IMR-90 (cell line): Measurements from ENCODE around the gene UBR1. TPM values are rescaled to one million over a fixed set of nuclear protein-coding genes. Genes with fewer than 3 reads are reported as not detected.
"Not testable (repeated sequence)": the region's sequence is repeated elsewhere in the genome, so short reads cannot be mapped to it uniquely, and the experiment has no call there.

Source experiments
- ATAC-seq: fragments of 200-7000 bp; cut with Tn5 transposase; 2 replicates; pipeline ENCODE4 v1.9.1; 2020; ENCODE audit warnings: low read depth, mild to moderate bottlenecking, moderate library complexity
- BruUV-seq: library from RNA; stranded (reverse); fragments of 400-500 nt; replicated peaks from 2 replicates; lab custom pipeline; 2021; lab: Mats Ljungman, UMichigan
- CTCF ChIA-PET: fragments of 300-600 bp; formaldehyde crosslinking; extraction: SDS; loops from one replicate; lab custom pipeline; 2021; ENCODE audit warnings: antibody characterized with exemption; lab: Yijun Ruan, JAX
- POLR2A ChIA-PET: fragments of 300-600 bp; sonication (Branson Sonifier 250); formaldehyde crosslinking; loops from one replicate; lab custom pipeline; 2022; ENCODE audit warnings: antibody characterized with exemption; ENCODE audit not compliant: unreplicated experiment; lab: Charles Lee
- DNase-seq: peaks from one replicate; pipeline ENCODE4 v3.0.0; 2013
- H2AFZ ChIP-seq: replicated peaks from 2 replicates; pipeline ENCODE3; 2013; ENCODE audit warnings: low read length, mild to moderate bottlenecking; ENCODE audit not compliant: poor library complexity
- H2AK5ac ChIP-seq: 2 replicates; pipeline ENCODE4 v1.6.1; 2013; ENCODE audit warnings: low read depth, low read length, inconsistent platforms
- H2AK9ac ChIP-seq: replicated peaks from 2 replicates; pipeline ENCODE3; 2013; ENCODE audit warnings: mild to moderate bottlenecking, low read depth, low read length, moderate library complexity; ENCODE audit not compliant: poor library complexity
- H2BK120ac ChIP-seq: 2 replicates; pipeline ENCODE4 v1.6.1; 2013; ENCODE audit warnings: low read depth, low read length, inconsistent platforms
- H2BK15ac ChIP-seq: 3 replicates; pipeline ENCODE4 v1.6.1; 2013; ENCODE audit warnings: low read depth, low read length, inconsistent platforms
- H2BK20ac ChIP-seq: 2 replicates; pipeline ENCODE4 v1.6.1; 2013; ENCODE audit warnings: low read depth, mild to moderate bottlenecking, inconsistent platforms, low read length, moderate library complexity
- H2BK5ac ChIP-seq: 2 replicates; pipeline ENCODE4 v1.6.1; 2013; ENCODE audit warnings: mild to moderate bottlenecking, low read depth, low read length, inconsistent platforms; ENCODE audit not compliant: poor library complexity, severe bottlenecking
- H3K14ac ChIP-seq: replicated peaks from 2 replicates; pipeline ENCODE4 v1.6.1; 2013; ENCODE audit warnings: low read depth, low read length, inconsistent platforms
- H3K18ac ChIP-seq: 2 replicates; pipeline ENCODE4 v1.6.1; 2013; ENCODE audit warnings: low read depth, low read length, control low read depth
- H3K23ac ChIP-seq: 2 replicates; pipeline ENCODE4 v1.6.1; 2013; ENCODE audit warnings: low read depth, low read length, inconsistent platforms
- H3K27ac ChIP-seq: 2 replicates; pipeline ENCODE4 v1.5.1; 2013; ENCODE audit warnings: mild to moderate bottlenecking, control low read depth, low read length; ENCODE audit not compliant: insufficient read depth
- H3K27me3 ChIP-seq: 2 replicates; pipeline ENCODE4 v1.6.1; 2013; ENCODE audit warnings: low read length; ENCODE audit not compliant: control insufficient read depth, insufficient read depth
- H3K36me3 ChIP-seq: 2 replicates; pipeline ENCODE4 v1.6.1; 2013; ENCODE audit warnings: low read length, mixed read lengths; ENCODE audit not compliant: control insufficient read depth, insufficient read depth
- H3K4ac ChIP-seq: 2 replicates; pipeline ENCODE4 v1.6.1; 2013; ENCODE audit warnings: low read depth, low read length, inconsistent platforms
- H3K4me1 ChIP-seq: 2 replicates; pipeline ENCODE4 v1.6.1; 2013; ENCODE audit warnings: low read length, mixed read lengths; ENCODE audit not compliant: control insufficient read depth, insufficient read depth
- H3K4me2 ChIP-seq: 2 replicates; pipeline ENCODE4 v1.6.1; 2013; ENCODE audit warnings: low read depth, mild to moderate bottlenecking, control low read depth, low read length, moderate library complexity
- H3K4me3 ChIP-seq: 2 replicates; pipeline ENCODE4 v1.5.1; 2013; ENCODE audit warnings: low read depth, mild to moderate bottlenecking, control low read depth, low read length, moderate library complexity; ENCODE audit not compliant: insufficient read depth
- H3K56ac ChIP-seq: 2 replicates; pipeline ENCODE4 v1.6.1; 2013; ENCODE audit warnings: low read length, inconsistent platforms; ENCODE audit not compliant: insufficient read depth; ENCODE audit errors: extremely low read depth
- H3K79me1 ChIP-seq, 2 experiments: 2 replicates each; pipeline ENCODE4 v1.6.1; 2013; ENCODE audit warnings: low read length in 2 of 2, inconsistent platforms in 1 of 2, low read depth in 1 of 2
- H3K9ac ChIP-seq: 2 replicates; pipeline ENCODE4 v1.6.1; 2013; ENCODE audit warnings: low read depth, low read length, control low read depth
- H3K9me1 ChIP-seq: 2 replicates; pipeline ENCODE4 v1.6.1; 2013; ENCODE audit warnings: low read length, inconsistent platforms; ENCODE audit not compliant: insufficient read depth
- H3K9me3 ChIP-seq: 2 replicates; pipeline ENCODE4 v1.6.1; 2013; ENCODE audit warnings: low read length; ENCODE audit not compliant: control insufficient read depth, insufficient read depth
- H4K20me1 ChIP-seq: 2 replicates; pipeline ENCODE4 v1.6.1; 2013; ENCODE audit warnings: low read length, inconsistent platforms; ENCODE audit not compliant: insufficient read depth
- H4K5ac ChIP-seq: 2 replicates; pipeline ENCODE4 v1.6.1; 2013; ENCODE audit warnings: mild to moderate bottlenecking, low read depth, low read length, control low read depth
- H4K8ac ChIP-seq, 2 experiments: 2 replicates each; pipeline ENCODE4 v1.6.1; 2013; ENCODE audit warnings: low read depth in 2 of 2, low read length in 2 of 2, control low read depth in 1 of 2, inconsistent platforms in 1 of 2
- H4K91ac ChIP-seq: 2 replicates; pipeline ENCODE4 v1.6.1; 2013; ENCODE audit warnings: low read depth, low read length, inconsistent platforms; ENCODE audit not compliant: insufficient read depth
- MXI1 ChIP-seq: IDR thresholded peaks from 2 replicates; pipeline ENCODE4 v1.6.1; 2012; ENCODE audit warnings: low read depth, mild to moderate bottlenecking, low read length, moderate library complexity, borderline replicate concordance
- RAD21 ChIP-seq: IDR thresholded peaks from 2 replicates; pipeline ENCODE4 v1.6.1; 2012; ENCODE audit warnings: low read length, improper control_type of control experiment
- WGBS, 2 experiments: methylation state at CpG; one replicate each; pipeline versions ENCODE4 v1.1.5 to v1.1.7; 2013; ENCODE audit warnings: missing lambda C conversion rate in 2 of 2; ENCODE audit not compliant: insufficient read length in 1 of 2; ENCODE audit errors: extremely low coverage in 2 of 2; 5-methylcytosine and 5-hydroxymethylcytosine counted together
- dilution Hi-C: fragments of 300-500 bp; cut with HindIII; formaldehyde crosslinking; loops from one replicate; pipeline ENCODE4 v1.14.3; 2018; ENCODE audit warnings: low sequenced_read_pairs; ENCODE audit not compliant: unreplicated experiment
- in situ Hi-C: fragments of 300-500 bp; cut with MboI; formaldehyde crosslinking; loops from 3 replicates; pipeline ENCODE4 v1.14.3; 2019; ENCODE audit warnings: low sequenced_read_pairs, inconsistent platforms, mixed read lengths
- intact Hi-C: fragments of 100-400 bp; cut with micrococcal nuclease; formaldehyde crosslinking; loops from 2 replicates; pipeline ENCODE4 v1.10.0; 2022
- polyA plus RNA-seq, 3 experiments: library from polyadenylated mRNA; depleted of rRNA; stranded (reverse); fragments of >200 nt; gene quantifications; 2 replicates each; pipeline ENCODE4 v1.2.3, GENCODE V29; 2012; ENCODE audit warnings: low replicate concordance in 1 of 3
- total RNA-seq: library from RNA; depleted of rRNA; stranded (reverse); fragments of >200 nt; gene quantifications from 2 replicates; pipeline ENCODE4 v1.2.3, GENCODE V29; 2012

UBR1 gene
- total and polyA plus RNA-seq, 2 of the 4 experiments (the other 2 are of a cell fraction): 6.5 to 30.1 TPM

GRCh38 chr15:42903388-42904324 is 202.2 kb downstream of the UBR1 start:
- dilution Hi-C loops (no loop called here), intact Hi-C loops (no loop called here), in situ Hi-C loops (no loop called here)
- BruUV-seq: no TSS peak
- Histone ChIP-seq H2BK5ac (no peak overlapping the region), H4K8ac (no peak overlapping the region), H2BK15ac (no peak overlapping the region), H4K20me1 (no peaks in the 10 kb centered on the region), H4K5ac (no peak overlapping the region), H3K9ac (no peak overlapping the region), H4K91ac (no peak overlapping the region), H3K36me3 (no peaks in the 10 kb centered on the region), H3K4me2 (no peak overlapping the region), H2AK5ac (no peak overlapping the region), H3K56ac (no peak overlapping the region), H3K27ac (no peak overlapping the region), H2AFZ (no peak overlapping the region), H3K9me3 (no peaks in the 10 kb centered on the region), H3K79me1 (peaks cover 6 to 19% of the 10 kb centered on the region in 2 experiments; a peak in 1 of 4 replicates), H2BK20ac (no peak overlapping the region), H3K18ac (no peak overlapping the region), H3K27me3 (no peaks in the 10 kb centered on the region), H3K14ac (no peak overlapping the region), H3K9me1 (no peaks in the 10 kb centered on the region), H3K4ac (no peak overlapping the region), H3K4me3 (no peak overlapping the region), H2BK120ac (no peak overlapping the region), H3K23ac (no peak overlapping the region), H2AK9ac (no peak overlapping the region), H3K4me1 (no peaks in the 10 kb centered on the region)
- no peak for ATAC-seq
- TF ChIP-seq MXI1 (no peak), RAD21 (no peak)
- CTCF ChIA-PET: interaction anchor here (0.6 kb wide), 1 partner anchor 1183 kb away, joined by 3 read pairs; no protein-coding TSS in a partner anchor
- POLR2A ChIA-PET: no interaction called here
- no CpG with 5 or more reads among the region's 5 CpGs for WGBS, 2 experiments
- DNase-seq: no peak

GRCh38 chr15:42893911-42894310 is 211.9 kb downstream of the UBR1 start:
- CTCF ChIA-PET, H3K23ac ChIP-seq, H4K8ac ChIP-seq: not testable (repeated sequence)

More at GRCh38 chr15:42893911-42894310, 211.9 kb downstream of the UBR1 start:
- H4K91ac ChIP-seq, H2BK120ac ChIP-seq, H3K14ac ChIP-seq, H3K27ac ChIP-seq, H3K27me3 ChIP-seq, H2BK20ac ChIP-seq, H2AFZ ChIP-seq, H2AK5ac ChIP-seq, DNase-seq, POLR2A ChIA-PET, dilution Hi-C loops, H3K4ac ChIP-seq, H2AK9ac ChIP-seq, H2BK15ac ChIP-seq, ATAC-seq, H4K20me1 ChIP-seq, in situ Hi-C loops, H4K5ac ChIP-seq, H3K4me3 ChIP-seq, H3K18ac ChIP-seq, H3K4me1 ChIP-seq, H3K9me1 ChIP-seq, H3K9me3 ChIP-seq, H3K56ac ChIP-seq, H3K36me3 ChIP-seq, intact Hi-C loops, H3K4me2 ChIP-seq, H2BK5ac ChIP-seq, H3K9ac ChIP-seq, BruUV-seq: not testable (repeated sequence)
- H3K79me1 ChIP-seq: peaks cover 25 to 43% of the 10 kb centered on the region in 2 experiments
- WGBS, 2 experiments: no CpG with 5 or more reads among the region's 1 CpG
